ENCODE results near the gene ARHGEF26.

DNA sequence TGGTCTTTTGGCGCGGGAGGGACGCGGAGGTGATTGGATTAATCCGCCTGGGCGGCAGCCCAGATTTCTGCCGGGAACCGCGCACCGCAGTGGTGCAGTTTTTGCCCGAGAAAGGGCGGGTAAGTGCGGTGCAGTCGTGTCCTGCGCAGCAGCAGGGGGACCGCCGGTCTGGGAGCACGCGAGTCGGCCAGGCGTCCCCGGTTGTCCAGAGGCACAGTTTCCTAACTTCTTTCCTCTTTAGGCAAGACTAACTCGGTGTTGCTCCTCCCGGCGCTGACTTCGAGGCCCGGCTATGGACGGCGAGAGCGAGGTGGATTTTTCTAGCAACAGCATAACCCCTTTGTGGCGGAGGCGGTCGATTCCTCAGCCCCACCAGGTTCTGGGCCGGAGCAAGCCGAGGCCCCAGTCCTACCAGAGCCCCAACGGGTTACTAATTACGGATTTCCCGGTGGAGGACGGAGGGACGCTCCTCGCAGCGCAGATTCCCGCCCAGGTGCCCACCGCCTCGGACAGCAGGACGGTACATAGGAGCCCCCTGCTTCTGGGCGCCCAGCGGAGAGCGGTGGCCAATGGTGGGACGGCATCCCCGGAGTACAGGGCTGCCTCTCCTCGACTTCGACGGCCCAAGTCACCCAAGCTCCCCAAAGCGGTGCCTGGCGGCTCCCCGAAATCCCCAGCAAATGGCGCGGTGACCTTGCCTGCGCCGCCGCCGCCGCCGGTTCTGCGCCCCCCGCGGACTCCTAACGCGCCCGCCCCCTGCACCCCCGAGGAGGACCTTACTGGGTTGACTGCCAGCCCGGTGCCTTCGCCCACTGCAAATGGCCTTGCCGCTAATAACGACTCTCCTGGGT, 736 bp downstream of the ARHGEF26 start:
- TF ChIP-seq, protein P1, sequence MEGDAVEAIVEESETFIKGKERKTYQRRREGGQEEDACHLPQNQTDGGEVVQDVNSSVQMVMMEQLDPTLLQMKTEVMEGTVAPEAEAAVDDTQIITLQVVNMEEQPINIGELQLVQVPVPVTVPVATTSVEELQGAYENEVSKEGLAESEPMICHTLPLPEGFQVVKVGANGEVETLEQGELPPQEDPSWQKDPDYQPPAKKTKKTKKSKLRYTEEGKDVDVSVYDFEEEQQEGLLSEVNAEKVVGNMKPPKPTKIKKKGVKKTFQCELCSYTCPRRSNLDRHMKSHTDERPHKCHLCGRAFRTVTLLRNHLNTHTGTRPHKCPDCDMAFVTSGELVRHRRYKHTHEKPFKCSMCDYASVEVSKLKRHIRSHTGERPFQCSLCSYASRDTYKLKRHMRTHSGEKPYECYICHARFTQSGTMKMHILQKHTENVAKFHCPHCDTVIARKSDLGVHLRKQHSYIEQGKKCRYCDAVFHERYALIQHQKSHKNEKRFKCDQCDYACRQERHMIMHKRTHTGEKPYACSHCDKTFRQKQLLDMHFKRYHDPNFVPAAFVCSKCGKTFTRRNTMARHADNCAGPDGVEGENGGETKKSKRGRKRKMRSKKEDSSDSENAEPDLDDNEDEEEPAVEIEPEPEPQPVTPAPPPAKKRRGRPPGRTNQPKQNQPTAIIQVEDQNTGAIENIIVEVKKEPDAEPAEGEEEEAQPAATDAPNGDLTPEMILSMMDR (IDR thresholded peaks at IDR 0.05): no peak
- TF ChIP-seq POLR2AphosphoS5 (IDR thresholded peaks at IDR 0.05): no peak
